ENCODE measurements around the gene MFSD6. TPM values are rescaled to one million over a fixed set of nuclear protein-coding genes. Genes with fewer than 3 reads are reported as not detected.

Gene MFSD6
- total RNA-seq, 4 donors from 2014 or later = 81.2 to 157 (median 133) TPM

DNA sequence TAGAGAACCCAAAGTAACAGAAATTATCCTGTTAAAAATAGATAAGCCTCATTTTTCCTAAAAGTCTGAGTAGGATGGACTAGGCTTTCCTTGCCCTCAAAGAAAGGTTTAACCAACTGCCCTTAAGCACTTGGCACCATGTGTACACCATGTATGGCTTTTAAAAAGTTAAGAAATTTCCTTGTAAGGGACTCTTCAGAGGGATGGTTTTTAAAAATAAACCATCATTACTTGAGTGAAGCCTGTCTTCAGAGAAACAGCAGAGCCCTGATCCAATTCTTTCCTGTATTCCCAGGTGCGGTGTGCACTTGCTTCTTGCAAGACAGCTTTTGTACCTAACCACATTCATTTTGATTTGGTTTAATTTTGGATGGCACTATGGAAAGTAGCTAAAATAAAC lies 127.4 kb downstream of the MFSD6 start:
- Histone ChIP-seq H3K27me3 (no peaks in the 10 kb centered on the region), H3K9me3 (peaks cover 0 to 32% (median 12%) of the 10 kb centered on the region in 3 donors), H3K4me1 (peaks cover 0 to 45% (median 9%) of the 10 kb centered on the region in 3 donors), H3K27ac (peak overlapping the region; percentile 17 to 98 (median 78)), H3K36me3 (no peaks in the 10 kb centered on the region), H3K4me3 (peak overlapping the region; percentile 56 to 74 (median 68))
- WGBS, 2 donors = 14 to 25% methylated on average over 1 of the region's 1 CpG
- intact Hi-C loops (cut with DNase I) = loop anchor here (10.0 kb wide), 1 partner anchor 99 kb away; no protein-coding TSS in a partner anchor
- TF ChIP-seq POLR2A (IDR thresholded peaks at IDR 0.05) = no peak
- TF ChIP-seq, protein P1, sequence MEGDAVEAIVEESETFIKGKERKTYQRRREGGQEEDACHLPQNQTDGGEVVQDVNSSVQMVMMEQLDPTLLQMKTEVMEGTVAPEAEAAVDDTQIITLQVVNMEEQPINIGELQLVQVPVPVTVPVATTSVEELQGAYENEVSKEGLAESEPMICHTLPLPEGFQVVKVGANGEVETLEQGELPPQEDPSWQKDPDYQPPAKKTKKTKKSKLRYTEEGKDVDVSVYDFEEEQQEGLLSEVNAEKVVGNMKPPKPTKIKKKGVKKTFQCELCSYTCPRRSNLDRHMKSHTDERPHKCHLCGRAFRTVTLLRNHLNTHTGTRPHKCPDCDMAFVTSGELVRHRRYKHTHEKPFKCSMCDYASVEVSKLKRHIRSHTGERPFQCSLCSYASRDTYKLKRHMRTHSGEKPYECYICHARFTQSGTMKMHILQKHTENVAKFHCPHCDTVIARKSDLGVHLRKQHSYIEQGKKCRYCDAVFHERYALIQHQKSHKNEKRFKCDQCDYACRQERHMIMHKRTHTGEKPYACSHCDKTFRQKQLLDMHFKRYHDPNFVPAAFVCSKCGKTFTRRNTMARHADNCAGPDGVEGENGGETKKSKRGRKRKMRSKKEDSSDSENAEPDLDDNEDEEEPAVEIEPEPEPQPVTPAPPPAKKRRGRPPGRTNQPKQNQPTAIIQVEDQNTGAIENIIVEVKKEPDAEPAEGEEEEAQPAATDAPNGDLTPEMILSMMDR (IDR thresholded peaks at IDR 0.05) = no peak
- DNase-seq = no peak

DNA sequence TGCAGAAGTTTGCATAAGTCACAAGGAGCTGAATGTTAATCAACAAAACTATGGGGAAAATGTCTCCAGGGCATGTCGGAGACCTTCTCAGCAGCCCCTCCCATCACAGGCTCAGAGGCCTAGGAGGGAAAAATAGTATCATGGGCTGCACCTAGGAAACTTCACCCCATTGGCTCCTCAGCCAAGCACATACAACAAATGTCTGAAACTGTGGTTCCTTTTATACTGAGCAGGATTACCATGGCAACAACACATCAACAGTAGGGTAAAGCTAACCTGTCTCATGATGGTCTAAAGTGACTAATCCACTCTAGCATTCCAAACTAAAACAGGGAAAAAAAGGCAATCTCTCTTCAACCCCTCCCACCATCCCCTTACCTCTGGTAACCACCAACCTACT lies 129.6 kb downstream of the MFSD6 start:
- DNase-seq = no peak
- no peak for TF ChIP-seq POLR2A (IDR thresholded peaks at IDR 0.05)
- TF ChIP-seq, protein P1 (IDR thresholded peaks at IDR 0.05) = no peak
- WGBS, 2 donors = 58 to 77% methylated on average over 1 of the region's 1 CpG
- intact Hi-C loops (cut with DNase I) = loop anchor here (10.0 kb wide), 1 partner anchor 97 kb away; no protein-coding TSS in a partner anchor
- Histone ChIP-seq H3K27ac (no peak overlapping the region), H3K4me1 (peaks cover 0 to 26% (median 6%) of the 10 kb centered on the region in 3 donors), H3K4me3 (no peak overlapping the region), H3K27me3 (no peaks in the 10 kb centered on the region), H3K36me3 (no peaks in the 10 kb centered on the region), H3K9me3 (peaks cover 0 to 46% (median 12%) of the 10 kb centered on the region in 3 donors)

DNA sequence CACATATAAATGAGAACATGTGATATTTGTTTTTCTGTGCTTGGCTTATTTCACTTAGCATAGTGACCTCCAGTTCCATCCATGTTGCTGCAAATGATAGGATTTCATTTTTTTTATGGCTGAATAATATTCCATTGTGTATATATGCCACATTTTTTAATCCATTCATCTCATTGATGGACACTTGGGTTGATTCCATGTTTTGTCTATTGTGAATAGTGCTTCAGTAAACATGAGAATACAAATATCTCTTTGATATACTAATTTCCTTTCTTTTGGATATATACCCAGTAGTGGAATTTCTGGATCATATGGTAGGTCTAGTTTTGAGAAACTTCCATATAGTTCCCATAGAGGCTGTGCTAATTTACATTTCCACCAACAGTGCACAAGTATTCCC lies 130.0 kb downstream of the MFSD6 start:
- peaks cover 0 to 22% (median 3%) of the 10 kb centered on the region in 3 donors for H3K4me1 ChIP-seq
- H3K27me3 ChIP-seq = no peaks in the 10 kb centered on the region
- no peak for DNase-seq
- intact Hi-C loops (cut with DNase I) = loop anchor here (10.0 kb wide), 1 partner anchor 97 kb away; no protein-coding TSS in a partner anchor
- H3K4me3 ChIP-seq = no peak overlapping the region
- no peak overlapping the region for H3K27ac ChIP-seq
- H3K36me3 ChIP-seq = no peaks in the 10 kb centered on the region
- H3K9me3 ChIP-seq = peaks cover 0 to 46% (median 12%) of the 10 kb centered on the region in 3 donors
- TF ChIP-seq, protein P1 (IDR thresholded peaks at IDR 0.05) = no peak
- no peak for TF ChIP-seq POLR2A (IDR thresholded peaks at IDR 0.05)

DNA sequence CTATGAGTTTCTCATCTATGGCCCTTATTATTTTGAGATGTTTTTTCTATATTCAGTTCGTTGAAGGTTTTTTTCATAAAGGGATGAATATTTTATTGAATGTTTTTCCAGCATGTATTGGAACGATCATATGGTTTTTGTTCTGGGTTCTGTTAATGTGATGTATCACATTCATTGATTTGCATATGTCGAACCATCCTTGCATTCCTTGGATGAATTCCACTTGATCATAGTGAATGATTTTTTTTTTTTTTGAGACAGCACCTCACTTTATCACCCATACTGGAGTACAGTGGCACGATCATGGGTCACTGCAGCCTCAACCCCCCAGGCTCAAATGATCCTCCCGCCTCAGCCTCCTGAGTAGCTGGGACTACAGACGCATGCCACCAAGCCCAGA lies 131.9 kb downstream of the MFSD6 start:
- no peaks in the 10 kb centered on the region for H3K36me3 ChIP-seq
- H3K4me3 ChIP-seq = no peak overlapping the region
- H3K4me1 ChIP-seq = peaks cover 0 to 16% (median 0%) of the 10 kb centered on the region in 3 donors
- WGBS, 2 donors = 83 to 94% methylated on average over 6 of the region's 6 CpGs
- no peak for DNase-seq
- no peak overlapping the region for H3K27ac ChIP-seq
- H3K27me3 ChIP-seq = no peaks in the 10 kb centered on the region
- H3K9me3 ChIP-seq = peaks cover 0 to 46% (median 12%) of the 10 kb centered on the region in 3 donors
- intact Hi-C loops (cut with DNase I) = no loop called here
- TF ChIP-seq, protein P1 (IDR thresholded peaks at IDR 0.05) = no peak
- no peak for TF ChIP-seq POLR2A (IDR thresholded peaks at IDR 0.05)

DNA sequence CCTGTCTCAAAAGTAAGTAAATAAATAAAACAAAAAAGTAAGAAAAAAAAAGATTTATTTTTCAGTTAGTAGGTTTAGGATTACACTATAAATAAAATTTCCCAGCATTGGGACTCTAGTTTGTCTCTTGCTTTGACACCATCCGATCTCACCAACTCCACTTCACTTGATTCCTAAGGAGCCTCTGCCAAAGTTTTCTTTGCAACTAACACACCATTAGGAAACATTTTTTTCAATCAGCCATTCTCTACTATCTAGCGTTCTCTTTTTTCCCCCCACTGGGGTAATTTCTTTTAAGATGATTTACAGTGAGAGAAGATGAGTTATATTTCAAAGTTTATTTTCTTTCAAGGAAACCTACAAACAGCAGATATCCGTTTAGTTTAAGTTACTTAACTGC lies 136.9 kb downstream of the MFSD6 start:
- peaks cover 0 to 5% (median 0%) of the 10 kb centered on the region in 3 donors for H3K4me1 ChIP-seq
- 55 to 61% methylated on average over 3 of the region's 3 CpGs for WGBS, 2 donors
- intact Hi-C loops (cut with DNase I) = no loop called here
- H3K27ac ChIP-seq = peak overlapping the region in 2 of 4 donors; percentile 23
- H3K9me3 ChIP-seq = peaks cover 0 to 19% (median 4%) of the 10 kb centered on the region in 3 donors
- no peaks in the 10 kb centered on the region for H3K36me3 ChIP-seq
- no peak for DNase-seq
- peak overlapping the region in 2 of 4 donors; percentile 3 to 44 for H3K4me3 ChIP-seq
- TF ChIP-seq POLR2A (IDR thresholded peaks at IDR 0.05) = no peak
- TF ChIP-seq, protein P1 (IDR thresholded peaks at IDR 0.05) = no peak
- H3K27me3 ChIP-seq = no peaks in the 10 kb centered on the region

Measured in esophagus squamous epithelium (tissue), 5 donors.